GM18520 (cell line): ENCODE data around the gene SNCG.
"Not testable (repeated sequence)": the region's sequence is repeated elsewhere in the genome, so short reads cannot be mapped to it uniquely, and the experiment has no call there.

ENCODE experiments used
- ATAC-seq: cut with Tn5 transposase; IDR thresholded peaks from one replicate; pipeline ENCODE4 v1.9.1; 2021; ENCODE audit not compliant: unreplicated experiment

Gene SNCG

DNA sequence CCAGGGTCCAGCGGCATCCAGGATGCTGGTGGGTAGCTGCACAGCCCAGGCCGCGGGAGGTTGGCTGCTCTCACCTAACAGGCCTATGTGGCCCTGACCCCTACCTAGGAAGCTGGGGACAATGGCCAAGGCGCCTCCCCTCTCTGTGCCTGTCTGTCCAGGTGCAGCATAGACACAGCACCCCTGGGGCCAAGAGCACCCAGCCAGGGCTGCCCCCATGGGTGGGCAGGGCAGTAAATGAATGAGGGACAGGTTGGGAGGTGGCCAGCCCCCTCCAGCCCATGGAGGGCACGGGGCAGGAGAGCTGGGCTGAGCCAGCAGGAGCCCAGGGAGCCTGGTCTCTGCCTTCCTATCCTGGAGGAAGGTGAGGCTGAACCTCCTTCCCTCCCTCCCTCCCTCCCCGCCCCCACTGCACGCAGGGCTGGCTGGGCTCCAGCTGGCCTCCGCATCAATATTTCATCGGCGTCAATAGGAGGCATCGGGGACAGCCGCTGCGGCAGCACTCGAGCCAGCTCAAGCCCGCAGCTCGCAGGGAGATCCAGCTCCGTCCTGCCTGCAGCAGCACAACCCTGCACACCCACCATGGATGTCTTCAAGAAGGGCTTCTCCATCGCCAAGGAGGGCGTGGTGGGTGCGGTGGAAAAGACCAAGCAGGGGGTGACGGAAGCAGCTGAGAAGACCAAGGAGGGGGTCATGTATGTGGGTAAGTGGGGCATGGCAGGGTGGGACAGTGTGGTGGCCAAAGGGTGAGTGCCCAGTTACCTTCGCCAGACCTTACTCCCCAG is at the start of gene SNCG:
TSS of gene SNCG (plus strand) at position 484 of the 785 bp plus-strand sequence. CDS start at position 583, 99 bp downstream.
- ATAC-seq = no peak

- ATAC-seq = no peak
Measured at GRCh38 chr10:86914734-86915133, 43.7 kb upstream of the SNCG start.

GRCh38 chr10:86918022-86918471 is 40.4 kb upstream of the SNCG start:
- no peak for ATAC-seq

DNA sequence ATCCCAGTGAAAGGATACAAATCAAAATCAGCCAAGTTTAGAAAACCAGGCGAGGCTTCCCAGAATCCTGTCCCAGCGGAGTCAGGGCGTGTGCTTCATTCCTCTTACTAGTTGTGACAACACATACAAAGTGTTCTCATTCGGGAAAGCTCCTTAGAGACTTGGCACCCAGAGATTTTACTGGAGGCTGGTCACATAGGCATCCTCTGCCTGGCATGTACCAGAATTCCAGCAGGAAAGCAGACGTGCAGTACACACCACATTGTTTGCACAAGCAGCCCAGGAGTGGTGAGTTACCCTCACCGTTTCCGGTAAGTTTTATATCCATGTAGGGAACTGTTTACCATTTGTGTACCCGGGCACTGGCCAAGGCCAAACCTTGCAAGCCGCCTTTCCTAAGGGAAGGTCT is 35.8 kb upstream of the SNCG start:
- no peak for ATAC-seq

DNA sequence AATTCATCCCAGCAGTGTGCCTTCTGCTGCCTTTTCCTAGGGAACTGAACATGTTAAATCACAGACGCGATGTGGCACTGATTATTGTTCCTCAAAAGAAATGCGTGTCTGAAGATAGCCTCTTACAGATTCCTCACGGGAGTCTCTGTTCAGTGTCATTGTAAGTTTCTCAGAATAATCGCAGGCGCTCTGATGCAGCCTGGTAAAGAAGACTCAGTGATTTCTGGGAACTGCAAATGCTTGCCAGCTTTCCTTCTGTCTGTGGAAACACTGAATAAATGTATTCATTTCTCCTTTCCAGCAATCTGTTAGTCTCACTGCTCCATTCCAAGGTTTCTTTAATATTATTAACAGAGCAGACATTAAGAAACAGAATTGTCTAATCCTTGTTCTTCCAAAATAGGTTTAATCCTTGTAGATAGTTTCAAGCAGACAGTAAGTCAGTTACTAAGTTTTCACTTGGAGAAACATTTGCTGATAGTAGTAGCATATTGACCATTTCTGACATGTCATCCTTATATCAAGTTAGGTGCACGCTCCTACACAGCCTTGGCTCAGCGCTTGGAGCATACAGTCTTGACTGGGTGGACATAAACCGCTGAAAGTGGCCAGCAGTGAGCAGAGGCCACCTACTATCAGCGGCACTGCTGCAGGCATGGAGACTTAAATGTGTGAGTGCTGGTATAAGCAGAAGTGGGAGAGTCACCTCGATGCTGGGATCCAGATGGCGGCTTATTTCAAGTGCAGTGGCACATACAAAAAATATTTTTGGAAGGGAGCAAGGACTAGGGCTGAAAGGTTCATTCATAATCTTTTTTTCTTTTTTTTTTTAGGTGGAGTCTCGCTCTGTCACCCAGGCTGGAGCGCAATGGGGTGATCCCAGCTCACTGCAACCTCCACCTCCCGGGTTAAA is 28.7 kb upstream of the SNCG start:
- ATAC-seq = no peak

GRCh38 chr10:86931872-86932271 is 26.5 kb upstream of the SNCG start:
- no peak for ATAC-seq

GRCh38 chr10:86932674-86933073 is 25.7 kb upstream of the SNCG start:
- no peak for ATAC-seq

DNA sequence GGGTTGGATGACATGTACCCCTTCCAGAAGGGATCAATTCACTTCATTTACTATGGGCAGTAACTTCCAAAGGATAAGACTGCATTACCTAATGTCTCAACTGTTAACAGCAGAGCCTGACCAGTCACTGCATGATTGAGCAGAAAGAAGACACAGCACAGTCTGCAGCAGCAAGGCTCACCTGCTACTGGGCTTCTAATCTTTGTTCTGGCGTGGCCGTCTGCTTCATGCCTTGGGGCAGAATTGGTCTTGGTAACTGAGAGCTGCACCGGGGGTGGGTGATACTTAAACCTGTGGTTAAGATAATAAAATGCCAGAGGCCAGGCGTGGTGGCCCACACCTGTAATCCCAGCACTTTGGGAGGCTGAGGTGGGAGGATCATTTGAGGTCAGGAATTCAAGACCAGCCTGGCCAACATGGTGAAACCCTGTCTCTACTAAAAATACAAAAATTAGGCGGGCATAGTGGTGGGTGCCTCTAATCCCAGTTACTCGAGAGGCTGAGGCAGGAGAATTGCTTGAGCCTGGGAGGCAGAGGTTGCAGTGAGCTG is 24.2 kb upstream of the SNCG start:
- ATAC-seq = not testable (repeated sequence)

GRCh38 chr10:86936661-86937501 is 21.5 kb upstream of the SNCG start:
- no peak for ATAC-seq

DNA sequence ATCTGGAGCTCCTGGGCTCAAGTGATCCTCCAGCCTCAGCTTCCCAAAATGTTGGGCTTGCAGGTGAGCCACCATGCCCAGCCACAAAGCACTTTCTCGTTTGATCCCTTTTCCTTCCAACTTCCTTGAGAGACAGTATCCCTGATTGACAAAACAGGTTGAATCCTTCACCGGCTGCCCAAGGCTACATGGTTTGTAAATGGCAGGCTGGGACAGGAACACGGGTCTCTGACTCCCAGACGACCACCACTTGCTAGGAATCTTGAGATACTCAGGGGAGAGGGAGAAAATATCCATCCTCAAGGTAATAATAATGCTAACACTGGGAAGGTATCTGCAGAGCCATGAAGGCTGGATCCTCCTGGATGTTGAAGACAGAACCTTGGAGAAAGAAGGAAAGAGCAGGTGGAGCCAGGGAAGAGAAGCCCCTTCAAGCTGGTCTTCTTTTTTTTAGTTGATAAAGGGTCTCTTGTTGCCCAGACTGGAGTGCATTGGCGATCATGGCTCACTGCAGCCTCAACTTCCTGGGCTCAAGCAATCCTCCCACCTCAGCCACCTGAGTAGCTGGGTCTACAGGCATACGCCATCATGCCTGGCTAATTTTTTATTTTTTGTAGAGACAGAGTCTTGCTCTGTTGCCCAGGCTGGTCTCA is 20.8 kb upstream of the SNCG start:
- no peak for ATAC-seq

GRCh38 chr10:86938260-86938659 is 20.1 kb upstream of the SNCG start:
- ATAC-seq = no peak

DNA sequence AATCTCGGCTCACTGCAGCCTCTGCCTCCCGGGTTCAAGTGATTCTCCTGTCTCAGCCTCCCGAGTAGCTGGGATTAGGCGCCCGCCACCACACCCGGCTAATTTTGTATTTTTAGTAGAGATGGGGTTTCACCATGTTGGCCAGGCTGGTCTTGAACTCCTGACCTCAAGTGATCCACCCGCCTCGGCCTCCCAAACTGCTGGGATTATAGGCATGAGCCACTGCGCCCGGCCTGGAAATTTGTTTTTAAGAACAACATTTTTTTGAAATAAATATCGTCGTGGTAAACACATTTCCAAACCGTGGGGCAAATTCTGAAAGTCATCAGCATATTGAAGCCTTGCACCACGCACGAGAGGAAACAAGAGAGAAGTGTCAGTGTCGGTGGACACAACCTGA is 18.3 kb upstream of the SNCG start:
- not testable (repeated sequence) for ATAC-seq

- ATAC-seq = no peak
Measured at GRCh38 chr10:86940677-86941076, 17.7 kb upstream of the SNCG start.

- no peak for ATAC-seq
Measured at GRCh38 chr10:86941426-86941825, 17.0 kb upstream of the SNCG start.

DNA sequence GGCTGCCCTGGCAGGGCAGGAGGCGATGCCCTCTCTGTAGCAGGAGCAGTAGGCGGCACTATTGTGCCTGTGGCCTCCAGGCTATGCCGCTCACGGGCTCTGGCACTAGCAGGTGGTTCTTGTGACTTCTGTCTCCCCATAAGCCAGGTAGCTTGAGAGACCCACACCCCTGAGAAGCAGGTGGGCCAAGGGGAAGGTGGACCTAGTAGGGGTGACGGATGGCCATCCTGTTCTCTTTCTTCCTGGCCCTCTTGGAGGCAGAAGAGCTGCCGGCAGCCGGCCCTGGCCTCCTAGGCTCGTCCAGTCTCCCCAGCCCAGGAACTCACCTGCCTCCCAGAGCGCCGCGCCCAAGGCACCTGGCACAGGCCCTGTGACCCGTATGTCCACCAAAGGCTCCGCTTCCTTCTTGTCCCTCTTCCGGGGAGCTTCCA is 16.4 kb upstream of the SNCG start:
- ATAC-seq = no peak

DNA sequence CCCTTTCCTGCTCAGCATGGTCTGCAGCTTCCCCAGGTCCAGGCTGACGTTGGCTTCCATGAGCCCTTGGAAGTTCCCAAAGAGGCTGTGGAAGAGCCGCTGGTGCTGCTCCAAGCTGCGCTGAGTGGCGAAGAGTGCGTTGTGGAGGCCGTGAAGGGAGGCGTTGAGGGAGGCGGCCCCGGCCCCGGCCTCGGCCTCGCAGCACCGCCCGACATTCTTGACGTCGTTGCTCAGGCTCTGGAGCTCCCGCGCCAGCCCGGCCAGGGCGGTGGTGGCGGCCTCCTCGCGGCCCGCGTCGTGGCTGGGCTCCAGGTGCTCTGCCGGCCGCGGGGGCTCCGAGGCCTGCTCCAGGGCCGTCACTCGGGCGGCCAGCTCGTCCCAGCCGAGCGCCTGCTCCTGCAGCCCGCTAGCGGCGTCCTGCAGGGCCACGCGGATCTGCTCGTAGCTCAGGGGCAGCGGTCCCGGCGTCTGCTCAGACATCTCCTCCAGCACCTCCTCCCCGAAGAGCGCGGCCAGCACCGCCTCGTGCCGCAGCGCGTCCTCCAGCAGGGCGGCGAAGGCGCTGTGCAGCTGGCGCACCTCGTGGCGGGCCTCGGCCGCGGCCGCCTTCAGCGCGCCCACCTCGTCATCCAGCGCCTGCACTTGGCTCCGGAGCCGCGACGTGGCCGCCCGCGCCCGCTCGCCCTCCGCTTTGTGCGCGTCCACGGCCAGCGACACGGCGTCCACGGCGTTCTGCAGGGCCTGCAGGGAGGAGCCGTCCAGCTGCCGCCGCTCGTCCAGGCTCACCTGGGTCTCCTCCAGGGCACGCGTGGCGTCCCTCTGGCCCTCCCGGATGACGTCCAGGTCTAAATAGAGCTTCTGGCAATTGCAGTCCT is 15.7 kb upstream of the SNCG start:
- ATAC-seq = no peak

- no peak for ATAC-seq
Measured at GRCh38 chr10:86943316-86944030, 14.9 kb upstream of the SNCG start.

DNA sequence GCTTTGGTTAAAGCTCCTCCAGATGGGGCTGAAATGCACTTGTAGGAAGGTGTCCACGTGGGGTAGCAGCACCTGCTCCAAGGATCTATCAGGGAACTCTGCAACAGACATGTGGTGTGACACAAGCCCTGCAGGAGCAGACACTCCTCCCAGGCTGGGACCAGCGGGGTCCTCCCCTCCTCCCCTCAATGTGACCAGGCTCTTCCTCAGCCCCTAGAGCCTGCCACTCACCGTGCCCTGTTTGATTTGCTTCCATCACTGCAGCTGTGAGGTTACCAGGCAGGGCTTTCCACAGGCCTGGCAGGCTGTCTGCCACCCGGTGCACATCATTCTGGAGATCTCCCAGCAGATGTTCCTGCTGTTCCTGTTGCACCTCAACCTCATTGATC is 14.4 kb upstream of the SNCG start:
- ATAC-seq = no peak

- ATAC-seq = no peak
Measured at GRCh38 chr10:86944471-86944870, 13.9 kb upstream of the SNCG start.
